ENCODE data around the gene HOMER3.

DNA sequence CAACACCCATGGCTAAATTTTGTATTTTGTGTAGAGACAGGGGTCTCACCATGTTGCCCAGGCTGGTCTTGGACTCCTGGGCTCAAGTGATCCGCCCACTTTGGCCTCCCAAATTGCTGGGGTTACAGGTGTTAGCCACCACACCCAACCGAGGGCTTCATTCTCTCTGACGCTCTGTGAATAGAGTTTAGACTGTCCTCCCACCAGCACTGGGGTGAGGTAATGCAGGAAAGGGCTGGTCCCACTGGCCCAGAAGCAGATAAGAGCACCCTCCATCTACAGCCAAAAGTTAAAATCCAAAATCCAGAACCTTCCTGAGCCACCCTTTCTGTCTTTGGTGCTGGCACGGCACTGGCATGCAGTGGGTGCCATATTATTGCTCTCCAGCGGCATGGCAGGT lies 31.8 kb upstream of the HOMER3 start:
- TF ChIP-seq, protein P1, sequence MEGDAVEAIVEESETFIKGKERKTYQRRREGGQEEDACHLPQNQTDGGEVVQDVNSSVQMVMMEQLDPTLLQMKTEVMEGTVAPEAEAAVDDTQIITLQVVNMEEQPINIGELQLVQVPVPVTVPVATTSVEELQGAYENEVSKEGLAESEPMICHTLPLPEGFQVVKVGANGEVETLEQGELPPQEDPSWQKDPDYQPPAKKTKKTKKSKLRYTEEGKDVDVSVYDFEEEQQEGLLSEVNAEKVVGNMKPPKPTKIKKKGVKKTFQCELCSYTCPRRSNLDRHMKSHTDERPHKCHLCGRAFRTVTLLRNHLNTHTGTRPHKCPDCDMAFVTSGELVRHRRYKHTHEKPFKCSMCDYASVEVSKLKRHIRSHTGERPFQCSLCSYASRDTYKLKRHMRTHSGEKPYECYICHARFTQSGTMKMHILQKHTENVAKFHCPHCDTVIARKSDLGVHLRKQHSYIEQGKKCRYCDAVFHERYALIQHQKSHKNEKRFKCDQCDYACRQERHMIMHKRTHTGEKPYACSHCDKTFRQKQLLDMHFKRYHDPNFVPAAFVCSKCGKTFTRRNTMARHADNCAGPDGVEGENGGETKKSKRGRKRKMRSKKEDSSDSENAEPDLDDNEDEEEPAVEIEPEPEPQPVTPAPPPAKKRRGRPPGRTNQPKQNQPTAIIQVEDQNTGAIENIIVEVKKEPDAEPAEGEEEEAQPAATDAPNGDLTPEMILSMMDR (IDR thresholded peaks at IDR 0.05) = no peak
- TF ChIP-seq EP300 (IDR thresholded peaks at IDR 0.05) (no peak), POLR2A (IDR thresholded peaks at IDR 0.05) (no peak)

Data from ovary (tissue), 3 donors.